ENCODE measurements around the gene NEURL1B. TPM values are rescaled to one million over a fixed set of nuclear protein-coding genes. Genes with fewer than 3 reads are reported as not detected.

The NEURL1B gene
- total RNA-seq, 2 donors from 2014 or later, result 9.9 to 12.2 TPM

DNA sequence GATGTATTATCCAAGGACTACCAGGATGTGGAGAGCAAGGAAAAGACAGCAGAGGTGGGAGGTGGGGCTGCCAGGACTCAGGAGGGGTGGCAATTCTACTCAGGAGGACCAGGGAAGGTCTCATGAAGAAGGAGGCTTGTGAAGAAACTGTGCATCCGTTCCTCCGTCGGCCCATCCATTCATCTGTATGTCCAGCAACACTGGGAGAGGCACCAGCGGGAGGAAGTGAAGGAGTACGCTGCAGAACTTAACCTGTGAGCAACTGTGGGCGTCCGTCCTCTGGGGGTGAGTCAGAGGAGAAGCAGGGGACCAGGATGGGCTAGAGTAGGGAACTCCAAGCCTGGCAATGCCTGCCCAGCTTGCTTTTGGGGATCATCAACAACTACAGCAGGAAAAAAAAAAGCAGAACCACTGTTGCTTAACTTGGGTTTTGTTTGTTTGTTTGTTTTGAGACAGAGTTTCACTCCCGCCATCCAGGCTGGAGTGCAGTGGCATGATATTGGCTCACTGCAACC, 47.3 kb upstream of the NEURL1B start:
- no peak for TF ChIP-seq POLR2A (IDR thresholded peaks at IDR 0.05)
- TF ChIP-seq, protein P1, sequence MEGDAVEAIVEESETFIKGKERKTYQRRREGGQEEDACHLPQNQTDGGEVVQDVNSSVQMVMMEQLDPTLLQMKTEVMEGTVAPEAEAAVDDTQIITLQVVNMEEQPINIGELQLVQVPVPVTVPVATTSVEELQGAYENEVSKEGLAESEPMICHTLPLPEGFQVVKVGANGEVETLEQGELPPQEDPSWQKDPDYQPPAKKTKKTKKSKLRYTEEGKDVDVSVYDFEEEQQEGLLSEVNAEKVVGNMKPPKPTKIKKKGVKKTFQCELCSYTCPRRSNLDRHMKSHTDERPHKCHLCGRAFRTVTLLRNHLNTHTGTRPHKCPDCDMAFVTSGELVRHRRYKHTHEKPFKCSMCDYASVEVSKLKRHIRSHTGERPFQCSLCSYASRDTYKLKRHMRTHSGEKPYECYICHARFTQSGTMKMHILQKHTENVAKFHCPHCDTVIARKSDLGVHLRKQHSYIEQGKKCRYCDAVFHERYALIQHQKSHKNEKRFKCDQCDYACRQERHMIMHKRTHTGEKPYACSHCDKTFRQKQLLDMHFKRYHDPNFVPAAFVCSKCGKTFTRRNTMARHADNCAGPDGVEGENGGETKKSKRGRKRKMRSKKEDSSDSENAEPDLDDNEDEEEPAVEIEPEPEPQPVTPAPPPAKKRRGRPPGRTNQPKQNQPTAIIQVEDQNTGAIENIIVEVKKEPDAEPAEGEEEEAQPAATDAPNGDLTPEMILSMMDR (IDR thresholded peaks at IDR 0.05), result no peak
- DNase-seq (no peak), ATAC-seq (no peak)
- no peak overlapping the region for H3K27ac ChIP-seq
- no peaks in the 10 kb centered on the region for H3K36me3 ChIP-seq (replicated peaks in 1 of 2; ENCODE audit: insufficient read depth in 1 of 2, low read depth in 2 of 2)
- no peaks in the 10 kb centered on the region for H3K27me3 ChIP-seq
- intact Hi-C loops (cut with DNase I), result no loop called here
- H3K4me1 ChIP-seq, result no peaks in the 10 kb centered on the region
- WGBS, 2 donors, result 84 to 89% methylated on average over 8 of the region's 8 CpGs
- no peak overlapping the region for H3K4me3 ChIP-seq
- H3K9me3 ChIP-seq, result no peaks in the 10 kb centered on the region

DNA sequence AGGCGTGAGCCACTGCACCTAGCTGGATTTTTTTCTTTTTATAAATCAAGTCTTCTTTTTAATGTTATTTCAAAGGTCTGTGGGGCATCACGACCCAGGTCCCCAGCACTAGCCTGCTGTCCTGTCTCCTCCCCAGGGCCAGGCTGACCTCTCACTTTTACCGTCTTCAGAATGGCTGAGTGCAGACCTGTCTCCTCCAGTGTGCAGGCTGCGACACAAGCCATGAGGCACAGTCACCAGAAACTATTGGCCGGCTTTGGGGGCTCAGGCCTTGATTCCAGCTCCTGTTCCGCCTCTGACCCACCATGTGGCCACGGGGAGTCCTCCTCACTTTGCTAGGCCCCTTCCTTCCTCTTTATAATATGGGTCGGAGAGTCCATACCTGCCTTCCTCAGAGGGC, 46.6 kb upstream of the NEURL1B start:
- Histone ChIP-seq H3K4me3 (no peak overlapping the region), H3K27ac (no peak overlapping the region), H3K4me1 (no peaks in the 10 kb centered on the region), H3K27me3 (no peaks in the 10 kb centered on the region), H3K36me3 (replicated peaks in 1 of 2; ENCODE audit: insufficient read depth in 1 of 2, low read depth in 2 of 2) (no peaks in the 10 kb centered on the region), H3K9me3 (no peaks in the 10 kb centered on the region)
- WGBS, 2 donors, result 85 to 93% methylated on average over 8 of the region's 8 CpGs
- no peak for DNase-seq
- no peak for ATAC-seq
- TF ChIP-seq POLR2A (IDR thresholded peaks at IDR 0.05), result no peak
- TF ChIP-seq, protein P1 (IDR thresholded peaks at IDR 0.05), result no peak
- intact Hi-C loops (cut with DNase I), result no loop called here

DNA sequence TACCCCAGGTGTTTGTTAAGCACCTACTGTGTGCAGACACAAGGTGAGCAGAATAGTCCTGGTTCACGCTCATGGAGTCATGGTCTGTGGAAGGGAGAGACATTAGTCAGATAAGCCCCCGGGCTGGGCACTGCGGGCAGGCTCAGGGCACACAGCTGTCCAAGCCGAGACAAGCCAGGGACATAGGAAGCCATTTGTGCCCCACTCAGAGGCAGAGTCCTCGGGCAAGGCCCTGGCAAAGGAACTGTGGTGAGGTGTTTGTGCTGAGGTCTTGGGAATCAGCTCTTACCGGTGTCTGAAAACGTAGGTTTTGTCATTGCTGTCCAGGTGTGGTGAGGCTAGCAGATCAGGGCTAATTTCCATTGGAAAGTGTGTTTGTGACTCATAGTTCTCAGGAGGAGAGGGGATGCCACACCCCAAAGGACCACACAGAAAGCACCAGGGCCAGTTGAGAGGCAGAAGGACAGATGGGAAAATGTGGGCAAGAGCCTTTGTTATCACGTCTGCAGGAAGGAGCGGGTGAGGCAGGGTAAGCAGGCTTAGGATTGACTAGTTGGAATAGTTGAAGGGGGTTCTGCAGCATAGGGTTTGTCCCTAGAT, 46.1 kb upstream of the NEURL1B start:
- intact Hi-C loops (cut with DNase I), result no loop called here
- DNase-seq, result no peak
- no peaks in the 10 kb centered on the region for H3K36me3 ChIP-seq (replicated peaks in 1 of 2; ENCODE audit: insufficient read depth in 1 of 2, low read depth in 2 of 2)

DNA sequence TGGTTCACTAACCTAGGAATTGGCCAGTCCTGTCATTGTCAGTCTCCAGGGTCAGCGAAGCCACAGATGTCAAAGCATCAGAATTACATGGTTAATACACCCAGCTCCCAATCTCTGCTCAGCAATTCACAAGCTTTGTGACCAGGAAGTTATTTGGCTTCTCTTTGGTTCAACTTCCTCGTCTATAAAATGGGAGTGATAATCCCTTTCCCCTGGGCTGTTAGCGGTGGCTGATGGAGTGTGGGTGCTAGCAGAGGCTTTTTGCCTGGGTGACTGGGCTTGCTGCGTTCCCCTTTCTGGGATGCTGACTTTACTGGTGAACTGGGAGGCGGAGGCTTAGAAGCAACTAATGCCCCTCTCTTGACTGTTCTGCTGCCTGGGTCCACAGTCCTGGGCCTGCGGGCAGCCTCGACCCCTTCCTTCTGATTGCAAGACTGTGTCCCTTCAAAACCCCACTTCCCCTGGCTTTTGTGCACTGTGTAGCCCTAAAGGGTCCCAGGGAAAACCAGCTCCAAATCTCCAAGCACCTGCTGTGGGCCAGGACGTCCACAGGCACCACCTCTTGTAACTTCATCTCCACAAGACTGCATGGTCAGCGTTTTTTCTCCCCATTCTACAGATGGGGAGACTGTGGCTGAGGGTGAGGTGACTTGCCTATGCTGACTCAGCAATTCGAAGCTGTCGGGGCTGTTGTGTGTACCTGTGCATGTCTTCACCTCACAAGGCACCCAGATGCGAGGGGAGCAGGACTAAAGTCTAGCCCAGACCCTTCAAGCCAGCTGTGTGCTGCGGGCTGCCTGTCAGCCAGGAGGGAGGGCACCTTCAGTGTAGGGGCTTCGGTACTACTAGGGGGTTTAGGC, 45.2 kb upstream of the NEURL1B start:
- Histone ChIP-seq H3K4me1 (no peaks in the 10 kb centered on the region), H3K4me3 (no peak overlapping the region), H3K9me3 (no peaks in the 10 kb centered on the region), H3K27me3 (no peaks in the 10 kb centered on the region), H3K27ac (no peak overlapping the region), H3K36me3 (replicated peaks in 1 of 2; ENCODE audit: insufficient read depth in 1 of 2, low read depth in 2 of 2) (no peaks in the 10 kb centered on the region)
- 82 to 87% methylated on average over 12 to 14 of the region's 14 CpGs for WGBS, 2 donors
- TF ChIP-seq, protein P1 (IDR thresholded peaks at IDR 0.05), result no peak
- no peak for TF ChIP-seq POLR2A (IDR thresholded peaks at IDR 0.05)
- ATAC-seq (no peak), DNase-seq (no peak)
- intact Hi-C loops (cut with DNase I), result no loop called here

More for the DNA sequence above, 46.1 kb upstream of the NEURL1B start:
- Histone ChIP-seq H3K27me3 (no peaks in the 10 kb centered on the region), H3K9me3 (no peaks in the 10 kb centered on the region), H3K4me1 (no peaks in the 10 kb centered on the region), H3K27ac (no peak overlapping the region), H3K4me3 (no peak overlapping the region)
- ATAC-seq, result no peak
- TF ChIP-seq, protein P1 (IDR thresholded peaks at IDR 0.05), result no peak
- TF ChIP-seq POLR2A (IDR thresholded peaks at IDR 0.05), result no peak
- 87 to 88% methylated on average over 6 to 9 of the region's 9 CpGs for WGBS, 2 donors

Data from body of pancreas (tissue), 4 donors.